Fibroblast of the aortic adventitia (primary cell): ENCODE data around the gene AURKAIP1. TPM values are rescaled to one million over a fixed set of nuclear protein-coding genes. Genes with fewer than 3 reads are reported as not detected.

Experiments
- DNase-seq: peaks from one replicate; pipeline ENCODE4 v3.0.0-alpha.2; 2010; ENCODE audit warnings: low read depth
- H3K4me3 ChIP-seq: 2 replicates; pipeline ENCODE4 v1.5.1; 2011; ENCODE audit warnings: low read depth, mild to moderate bottlenecking, control low read depth, low read length, moderate library complexity
- CTCF ChIP-seq: IDR thresholded peaks from 2 replicates; pipeline ENCODE4 v1.5.1; 2011; ENCODE audit warnings: mild to moderate bottlenecking, low read length, control low read depth, inconsistent platforms; ENCODE audit not compliant: insufficient read depth
- total RNA-seq: library from RNA; depleted of rRNA; stranded (reverse); fragments of >200 nt; gene quantifications from 2 replicates; pipeline ENCODE4 v1.2.3, GENCODE V29; 2012; ENCODE audit warnings: low replicate concordance

AURKAIP1 gene
- total RNA-seq, 1 donor: 71.1 TPM

GRCh38 chr1:1324524-1325287, 50.3 kb downstream of the AURKAIP1 start, which contains the start of the genes CPTP and INTS11:
CPTP (plus strand) TSS chr1:1324802; CDS start chr1:1326911, 2,109 bp downstream.
INTS11 (minus strand) TSS chr1:1324660; CDS start chr1:1324608, 52 bp downstream.
- no peak for TF ChIP-seq CTCF
- peak within 1 kb of the TSS; percentile 84 for H3K4me3 ChIP-seq
- peak; percentile 88 for DNase-seq

GRCh38 chr1:1324084-1324523, 50.9 kb downstream of the AURKAIP1 start:
- no peak for TF ChIP-seq CTCF
- H3K4me3 ChIP-seq: peak overlapping the region; percentile 83
- DNase-seq: no peak

Other genes starting within 250 kb of the AURKAIP1 start
- gene TTLL10, start 201.3 kb downstream of the AURKAIP1 start, total RNA-seq: not detected in 2 replicates
- gene TNFRSF18, start 168.6 kb downstream of the AURKAIP1 start, total RNA-seq: not detected in 2 replicates
- 0.65 TPM in 1 of 2 replicates, not detected in the other for gene TNFRSF4, start 161.1 kb downstream of the AURKAIP1 start, total RNA-seq
- gene SDF4, start 143.2 kb downstream of the AURKAIP1 start, total RNA-seq: 91.6 and 126 TPM in 2 replicates
- 24.7 and 37.1 TPM in 2 replicates for gene B3GALT6, start 143.0 kb downstream of the AURKAIP1 start, total RNA-seq
- 0.65 and 1.4 TPM in 2 replicates for gene C1QTNF12, start 128.5 kb downstream of the AURKAIP1 start, total RNA-seq
- 19.9 and 35.3 TPM in 2 replicates for gene UBE2J2, start 101.4 kb downstream of the AURKAIP1 start, total RNA-seq
- 0.54 and 0.74 TPM in 2 replicates for gene SCNN1D, start 94.8 kb downstream of the AURKAIP1 start, total RNA-seq
- gene ACAP3, start 67.3 kb downstream of the AURKAIP1 start, total RNA-seq: 43.2 and 106 TPM in 2 replicates
- gene PUSL1, start 66.6 kb downstream of the AURKAIP1 start, total RNA-seq: 21.3 and 25.9 TPM in 2 replicates
- 35.0 and 53.1 TPM in 2 replicates for gene INTS11, start 50.5 kb downstream of the AURKAIP1 start, total RNA-seq
- gene CPTP, start 50.4 kb downstream of the AURKAIP1 start, total RNA-seq: 9.4 and 17.7 TPM in 2 replicates
- 0.09 and 0.57 TPM in 2 replicates for gene TAS1R3, start 43.9 kb downstream of the AURKAIP1 start, total RNA-seq
- 31.3 and 89.0 TPM in 2 replicates for gene DVL1, start 25.8 kb downstream of the AURKAIP1 start, total RNA-seq
- gene MXRA8, start 16.7 kb downstream of the AURKAIP1 start, total RNA-seq: 367 and 605 TPM in 2 replicates
- 102 and 133 TPM in 2 replicates for gene CCNL2, start 24.1 kb upstream of the AURKAIP1 start, total RNA-seq
- gene MRPL20, start 32.1 kb upstream of the AURKAIP1 start, total RNA-seq: 104 and 123 TPM in 2 replicates
- gene ANKRD65, start 46.1 kb upstream of the AURKAIP1 start, total RNA-seq: 1.7 and 2.4 TPM in 2 replicates
- 1.8 and 2.9 TPM in 2 replicates for gene VWA1, start 60.5 kb upstream of the AURKAIP1 start, total RNA-seq
- gene ATAD3C, start 74.5 kb upstream of the AURKAIP1 start, total RNA-seq: under 0.01 TPM in 1 of 2 replicates, not detected in the other
- 5.2 and 15.7 TPM in 2 replicates for gene ATAD3B, start 96.6 kb upstream of the AURKAIP1 start, total RNA-seq
- gene ATAD3A, start 137.0 kb upstream of the AURKAIP1 start, total RNA-seq: 28.0 and 35.6 TPM in 2 replicates
- gene TMEM240, start 165.4 kb upstream of the AURKAIP1 start, total RNA-seq: 0.82 and 3.6 TPM in 2 replicates
- gene SSU72, start 199.7 kb upstream of the AURKAIP1 start, total RNA-seq: 42.8 and 78.2 TPM in 2 replicates
- 4.5 and 5.9 TPM in 2 replicates for gene FNDC10, start 224.9 kb upstream of the AURKAIP1 start, total RNA-seq
- gene MIB2, start 240.3 kb upstream of the AURKAIP1 start, total RNA-seq: 37.7 and 62.1 TPM in 2 replicates